Glomerular endothelial cell (primary cell): ENCODE measurements around the gene PRKACB. TPM values are rescaled to one million over a fixed set of nuclear protein-coding genes. Genes with fewer than 3 reads are reported as not detected.
"Not testable (repeated sequence)": the region's sequence is repeated elsewhere in the genome, so short reads cannot be mapped to it uniquely, and the experiment has no call there.

Experiments used
- DNase-seq: peaks from one replicate; pipeline ENCODE4 v3.0.0-alpha.2; 2011; ENCODE audit warnings: low read depth, low spot score; ENCODE audit errors: extremely low read depth
- total RNA-seq: library from RNA; depleted of rRNA; stranded (reverse); fragments of >200 nt; gene quantifications from 2 replicates; pipeline ENCODE4 v1.2.3, GENCODE V29; 2015

The PRKACB gene
- total RNA-seq, 1 donor from 2014 or later, result 43.3 TPM

DNA sequence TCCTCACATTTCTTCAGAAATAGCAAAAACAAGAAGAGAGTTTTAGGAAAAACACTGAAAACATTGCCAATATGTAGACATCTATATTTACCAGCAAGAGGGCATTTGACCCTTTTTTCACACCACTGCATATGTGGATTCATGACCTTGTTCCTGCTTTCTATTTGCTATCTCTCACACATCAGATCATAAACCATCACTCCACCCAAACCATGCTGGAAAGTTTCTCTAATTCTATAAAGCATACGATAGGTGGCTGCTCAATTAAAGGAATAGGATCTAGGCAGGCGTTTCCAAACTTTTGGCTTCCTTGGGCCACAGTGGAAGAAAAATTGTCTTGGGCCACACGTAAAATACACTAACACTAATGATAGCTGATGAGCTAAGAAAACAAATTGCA is 121.8 kb downstream of the PRKACB start:
- DNase-seq, result no peak

DNA sequence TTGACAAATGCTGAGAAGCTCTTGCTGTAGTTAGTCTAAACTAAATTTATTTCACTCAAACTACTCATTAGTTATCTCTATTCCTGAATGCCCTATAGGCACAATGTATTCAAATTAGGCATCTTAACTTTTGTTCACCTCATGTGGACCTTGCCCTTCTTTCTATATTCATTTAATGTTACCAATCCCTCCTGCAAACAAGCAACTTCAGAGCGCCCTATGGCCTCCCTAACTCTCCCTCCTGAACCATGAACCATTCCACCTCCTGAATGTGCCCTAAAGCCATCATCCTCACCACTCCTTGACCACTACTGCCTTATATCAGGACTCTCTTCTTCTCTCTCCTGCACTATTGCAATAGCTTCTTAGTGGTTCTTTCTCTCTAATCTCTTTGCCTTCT is 122.7 kb downstream of the PRKACB start:
- DNase-seq, result no peak

DNA sequence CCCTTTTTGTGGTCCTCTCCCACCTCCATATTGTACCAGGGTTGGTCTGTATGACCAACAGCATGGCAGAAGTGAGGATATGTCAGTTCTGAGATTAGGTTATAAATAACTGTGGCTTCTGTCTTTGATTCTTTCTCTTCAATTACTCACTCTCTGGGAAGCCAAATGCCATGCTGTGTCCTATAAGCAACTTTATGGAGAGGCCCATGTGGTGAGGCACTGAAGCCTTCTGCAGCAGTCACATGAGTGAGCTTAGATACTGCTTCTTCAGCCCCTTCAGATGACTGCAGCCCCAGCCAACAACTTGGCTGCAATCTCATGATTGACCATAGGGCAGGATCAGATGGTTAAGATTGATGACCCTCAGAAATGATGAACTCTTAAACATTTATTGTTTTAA is 123.4 kb downstream of the PRKACB start:
- no peak for DNase-seq

DNA sequence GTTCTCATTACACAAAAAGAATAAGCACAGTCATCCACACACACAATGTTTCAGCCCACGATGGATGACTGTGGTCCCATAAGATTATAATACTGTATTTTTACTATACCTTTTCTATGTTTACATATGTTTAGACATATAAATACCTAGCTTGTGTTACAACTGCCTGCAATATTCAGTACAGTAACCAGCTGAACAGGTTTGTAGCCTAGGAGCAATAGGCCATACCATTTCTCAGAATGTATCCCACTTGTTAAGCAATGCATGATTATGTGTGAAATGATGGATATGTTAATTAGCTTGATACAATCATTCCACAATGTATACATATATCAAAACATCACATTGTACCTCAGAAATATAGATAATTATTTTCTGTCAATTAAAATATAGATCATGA is 124.3 kb downstream of the PRKACB start:
- no peak for DNase-seq

DNA sequence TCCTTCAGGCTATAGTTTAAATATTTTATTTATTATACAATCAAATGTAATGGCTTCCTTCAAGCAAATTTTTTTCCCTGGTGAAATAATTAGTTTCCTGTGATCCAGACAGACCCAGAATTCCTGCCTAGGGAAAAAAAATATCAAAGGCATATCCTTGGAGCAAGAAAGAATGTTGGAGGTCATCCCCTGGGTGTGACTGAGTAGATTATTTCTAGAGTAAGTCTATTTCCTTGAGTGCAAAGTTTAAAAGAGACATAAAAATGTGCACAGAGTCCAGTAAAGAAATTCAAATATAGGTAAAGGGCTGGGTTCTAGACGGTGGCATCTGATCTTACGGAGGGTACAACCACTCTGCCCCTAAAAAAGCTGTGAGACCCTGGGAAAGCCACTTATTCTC is 125.2 kb downstream of the PRKACB start:
- no peak for DNase-seq

DNA sequence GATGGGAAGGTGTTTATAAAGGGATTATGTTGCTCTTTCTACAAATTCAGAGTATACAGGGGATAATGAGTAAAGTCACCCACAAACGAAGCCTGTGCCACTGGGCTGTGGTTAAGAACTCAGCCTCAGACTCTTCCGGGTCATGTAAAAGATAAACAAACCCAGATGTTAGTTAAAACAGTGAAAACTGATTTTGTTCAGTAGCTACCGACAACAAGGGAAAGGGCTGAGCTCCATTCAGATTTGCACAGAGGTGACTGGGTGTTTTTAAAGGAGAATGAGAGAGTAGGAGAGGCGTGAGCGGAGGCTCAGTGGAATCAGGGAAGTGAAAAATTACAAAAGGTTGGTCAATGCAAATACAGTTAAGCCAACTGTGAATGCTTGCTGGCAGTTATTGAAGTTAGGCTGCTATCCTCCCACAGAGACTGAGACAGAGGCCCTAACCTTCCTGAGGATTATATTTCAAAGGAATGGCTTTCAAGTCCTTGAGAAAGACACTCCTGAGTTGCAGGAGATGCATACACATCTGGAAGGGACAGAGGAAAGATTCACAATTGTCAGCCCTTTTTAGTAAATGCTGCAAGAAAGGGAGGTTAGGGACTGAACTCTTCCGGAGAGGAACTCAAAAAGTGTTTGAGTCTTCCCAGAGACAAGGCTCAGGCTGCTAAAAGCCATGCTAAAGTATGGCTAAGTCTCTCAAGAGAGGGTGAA is 127.5 kb downstream of the PRKACB start:
- no peak for DNase-seq

DNA sequence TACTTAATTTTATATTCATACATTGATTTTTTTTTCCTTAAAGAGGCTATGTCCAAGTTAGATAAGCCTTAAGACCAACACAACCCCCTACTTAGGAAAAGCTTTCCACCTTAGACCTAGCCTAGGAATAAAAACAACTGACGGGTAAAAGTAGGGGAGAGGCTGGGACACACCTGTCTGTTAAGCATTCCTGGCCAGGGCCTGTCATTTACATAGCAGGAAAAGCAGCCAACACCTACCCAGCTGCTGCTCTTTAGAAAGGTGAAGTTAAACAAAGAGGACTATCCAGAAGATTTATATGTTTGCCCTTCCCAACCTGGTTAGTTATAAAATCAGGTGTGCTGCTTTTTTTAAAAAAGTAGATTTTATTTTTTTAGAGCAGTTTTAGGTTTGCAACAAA is 128.3 kb downstream of the PRKACB start:
- DNase-seq, result no peak

DNA sequence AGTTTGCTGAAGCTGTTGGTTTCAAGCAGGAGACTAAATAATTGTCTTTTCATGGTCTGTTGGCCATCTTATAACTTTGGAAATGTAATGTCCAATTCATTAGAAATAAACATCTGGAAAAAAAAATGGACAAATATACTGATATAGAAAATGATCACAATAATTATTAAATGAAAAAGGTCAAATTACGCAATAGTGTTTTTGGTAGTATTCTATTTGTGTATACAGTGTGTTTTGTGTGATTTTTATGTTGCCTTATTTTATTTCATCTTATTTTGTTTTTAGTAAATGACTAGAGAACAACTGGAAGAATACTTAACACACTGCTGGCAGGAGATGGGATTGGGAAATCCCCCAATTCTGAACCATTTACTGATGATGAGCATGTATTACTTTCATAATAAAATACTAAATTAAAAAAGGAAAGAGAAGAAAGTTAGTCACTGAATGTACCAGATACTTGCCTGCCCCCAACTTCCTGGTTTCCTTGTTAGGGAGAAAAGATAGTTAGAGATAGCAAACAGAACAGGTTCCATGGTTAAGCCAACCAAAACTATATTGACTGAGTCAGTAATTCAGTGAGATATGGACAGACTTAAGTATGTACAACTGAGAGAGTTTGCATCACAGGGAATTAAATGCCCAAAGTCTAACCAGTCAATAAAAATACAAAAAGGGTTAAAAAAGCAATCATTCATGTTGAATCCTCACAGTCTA is 133.4 kb downstream of the PRKACB start:
- DNase-seq, result no peak

DNA sequence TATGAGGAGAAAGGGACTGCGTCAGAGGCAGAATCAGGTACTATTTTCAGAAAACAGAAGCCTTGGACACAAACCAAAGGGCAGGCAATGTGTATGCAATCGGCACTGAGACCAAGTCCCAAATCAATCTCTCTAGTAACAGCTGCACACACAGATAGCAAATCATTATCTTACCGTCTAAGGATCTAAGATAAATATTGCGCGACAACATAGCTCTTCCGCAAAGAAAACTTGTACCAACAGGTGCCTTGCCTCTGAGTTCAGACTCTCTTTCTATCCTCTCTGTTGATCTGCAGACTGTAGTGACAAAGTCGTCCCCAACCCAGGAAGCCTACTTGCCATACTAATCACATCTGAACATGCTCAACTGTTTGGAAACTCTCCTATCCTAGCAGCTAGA is 134.8 kb downstream of the PRKACB start:
- no peak for DNase-seq

DNA sequence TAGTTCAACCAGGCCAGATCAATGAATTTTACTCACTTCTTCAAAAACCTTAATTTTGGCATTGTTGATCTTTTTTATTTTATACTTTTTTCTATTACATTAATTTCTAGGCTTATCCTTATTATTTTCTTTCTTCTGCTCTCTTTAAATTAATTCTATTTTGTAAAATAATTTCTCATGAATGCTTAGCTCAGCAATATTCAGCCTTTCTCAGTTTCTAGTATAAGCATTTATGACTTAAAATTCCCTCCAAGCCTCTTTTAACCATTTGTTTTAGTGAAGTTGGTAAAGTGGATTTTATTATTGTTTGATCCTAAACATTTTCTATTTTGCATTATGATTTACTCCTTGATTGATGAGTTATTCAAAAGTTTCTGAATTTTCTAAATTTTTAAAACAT is 136.8 kb downstream of the PRKACB start:
- DNase-seq, result no peak

DNA sequence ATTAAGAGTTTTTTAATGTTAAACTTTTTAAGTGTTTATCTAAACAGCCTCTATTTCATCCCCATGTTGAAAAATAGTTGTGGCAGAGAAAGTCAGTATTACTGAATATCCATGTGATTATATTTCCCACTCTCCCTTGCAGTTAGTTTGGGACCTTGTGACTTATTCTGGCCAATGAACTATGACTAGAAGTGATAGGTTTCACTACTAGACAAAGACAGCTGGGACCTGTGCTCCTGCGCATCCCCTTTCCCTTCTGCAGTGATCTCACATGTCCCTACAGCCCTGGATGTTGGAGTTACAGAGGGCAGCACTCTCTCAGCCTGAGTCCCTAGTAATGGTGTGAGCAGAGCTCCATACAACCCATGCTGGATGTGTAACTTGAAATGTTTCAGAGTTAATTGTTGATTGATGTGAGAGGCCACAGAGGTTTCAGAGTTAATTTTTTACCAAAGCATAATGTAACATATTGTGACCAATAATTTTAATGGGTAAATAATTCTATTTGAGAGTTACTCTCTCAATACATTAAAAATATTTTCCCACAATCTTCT is 138.8 kb downstream of the PRKACB start:
- DNase-seq, result no peak

DNA sequence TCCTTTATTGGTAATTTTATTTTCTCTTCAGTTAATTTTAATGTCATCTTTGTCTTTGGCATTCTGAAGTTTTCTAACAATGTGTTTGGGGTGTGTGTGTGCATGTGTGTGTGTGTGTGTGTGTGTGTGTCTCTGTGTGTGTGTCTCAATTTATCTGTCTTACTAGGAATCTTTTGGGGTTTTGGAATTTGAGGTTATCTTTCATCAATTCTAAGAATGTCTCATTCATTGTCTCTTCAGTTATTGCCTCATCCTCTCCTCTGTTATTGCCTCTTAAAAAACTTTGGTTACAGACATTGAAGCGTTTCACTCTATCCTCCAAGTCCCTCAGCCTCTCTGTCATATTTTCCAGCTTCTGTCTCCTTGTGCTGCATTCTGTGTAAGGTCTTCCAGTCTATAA is 139.3 kb downstream of the PRKACB start:
- no peak for DNase-seq

DNA sequence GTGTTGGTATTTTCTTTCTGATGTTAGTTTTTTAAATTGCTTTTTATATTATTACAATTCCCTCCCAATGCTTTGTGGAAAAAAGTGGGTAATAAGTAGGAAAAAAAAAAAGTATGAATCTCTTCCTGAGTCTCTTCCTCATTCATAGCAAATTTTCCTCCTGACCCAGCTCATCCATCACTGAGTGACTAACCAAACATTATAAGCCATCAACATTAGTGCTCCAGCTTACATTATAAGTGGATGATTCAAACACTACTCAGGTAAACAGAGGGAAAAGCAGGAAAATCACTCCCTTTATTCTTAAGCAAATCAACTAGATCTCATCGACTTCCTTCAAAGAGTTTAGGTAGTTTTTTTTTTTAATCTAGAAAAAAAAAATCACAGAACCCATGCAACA is 142.0 kb downstream of the PRKACB start:
- DNase-seq, result no peak

DNA sequence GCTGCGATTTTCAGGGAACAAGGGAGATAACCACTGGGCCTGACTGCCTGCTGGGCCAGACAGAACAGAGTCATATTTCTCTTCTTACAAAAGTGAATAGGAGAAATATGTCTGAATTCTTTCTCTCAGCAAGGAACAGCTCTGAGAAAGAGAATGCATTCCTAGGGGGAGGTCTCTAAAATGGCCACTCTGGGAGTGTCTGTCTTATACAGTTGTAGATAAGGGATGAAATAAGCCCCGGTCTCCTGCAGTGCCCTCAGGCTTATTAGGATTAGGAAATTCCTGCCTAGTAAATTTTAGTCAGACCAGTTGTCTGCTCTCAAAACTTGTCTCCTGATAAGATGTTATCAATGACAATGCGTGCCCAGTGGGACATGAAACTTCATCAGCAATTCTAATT is 143.3 kb downstream of the PRKACB start:
- not testable (repeated sequence) for DNase-seq

Other genes with a start within 250 kb of the PRKACB start
- 3.8 and 6.1 TPM in 2 replicates for gene TTLL7, start 145.1 kb upstream of the PRKACB start, total RNA-seq
- 1.3 and 1.5 TPM in 2 replicates for gene SAMD13, start 157.4 kb downstream of the PRKACB start, total RNA-seq